Testis (tissue), 2 donors: Measurements from ENCODE around the gene CES2.

Experiments
- CTCF ChIP-seq, 3 experiments: fragments of 450-650 bp in 2 of 3; fragments of 200-600 bp in 1 of 3; sonication (generic) in 1 of 3; IDR thresholded peaks; one replicate each; pipeline ENCODE4 v1.5.1; 2016 to 2019; ENCODE audit warnings: antibody characterized with exemption in 3 of 3, mild to moderate bottlenecking in 2 of 3, moderate library complexity in 1 of 3
- POLR2A ChIP-seq: fragments of 450-650 bp; IDR thresholded peaks from one replicate; pipeline ENCODE4 v1.6.1; 2017; ENCODE audit warnings: antibody characterized with exemption, mild to moderate bottlenecking, moderate library complexity

- no peak for TF ChIP-seq CTCF (IDR thresholded peaks at IDR 0.05)
- no peak for TF ChIP-seq POLR2A
Measured at GRCh38 chr16:66986559-66986958, 51.2 kb downstream of the CES2 start.
